HTERT RPE-1 (cell line): ENCODE measurements around the gene COX7A2.

Experiments used
- in situ Hi-C: fragments of 300-500 bp; cut with MboI; formaldehyde crosslinking; loops from 4 replicates; pipeline ENCODE4 v1.14.3; 2020; ENCODE audit warnings: low sequenced_read_pairs

Gene COX7A2

DNA sequence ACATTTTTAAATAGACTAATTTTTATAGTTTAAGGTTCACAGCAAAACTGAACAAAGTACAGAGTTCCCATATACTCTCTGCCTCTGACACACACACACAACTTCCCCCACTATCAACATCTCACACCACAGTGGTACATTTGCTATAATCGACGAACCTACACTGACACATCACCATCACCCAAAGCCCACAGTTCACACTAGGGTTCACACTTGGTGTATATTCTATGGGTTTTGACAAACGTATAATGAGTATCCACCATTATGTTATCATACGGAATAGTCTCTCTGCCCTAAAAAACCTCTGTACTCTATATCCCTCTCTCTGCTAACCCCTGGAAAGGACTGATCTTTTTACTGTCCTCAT, 25.4 kb upstream of the COX7A2 start:
- in situ Hi-C loops: no loop called here

DNA sequence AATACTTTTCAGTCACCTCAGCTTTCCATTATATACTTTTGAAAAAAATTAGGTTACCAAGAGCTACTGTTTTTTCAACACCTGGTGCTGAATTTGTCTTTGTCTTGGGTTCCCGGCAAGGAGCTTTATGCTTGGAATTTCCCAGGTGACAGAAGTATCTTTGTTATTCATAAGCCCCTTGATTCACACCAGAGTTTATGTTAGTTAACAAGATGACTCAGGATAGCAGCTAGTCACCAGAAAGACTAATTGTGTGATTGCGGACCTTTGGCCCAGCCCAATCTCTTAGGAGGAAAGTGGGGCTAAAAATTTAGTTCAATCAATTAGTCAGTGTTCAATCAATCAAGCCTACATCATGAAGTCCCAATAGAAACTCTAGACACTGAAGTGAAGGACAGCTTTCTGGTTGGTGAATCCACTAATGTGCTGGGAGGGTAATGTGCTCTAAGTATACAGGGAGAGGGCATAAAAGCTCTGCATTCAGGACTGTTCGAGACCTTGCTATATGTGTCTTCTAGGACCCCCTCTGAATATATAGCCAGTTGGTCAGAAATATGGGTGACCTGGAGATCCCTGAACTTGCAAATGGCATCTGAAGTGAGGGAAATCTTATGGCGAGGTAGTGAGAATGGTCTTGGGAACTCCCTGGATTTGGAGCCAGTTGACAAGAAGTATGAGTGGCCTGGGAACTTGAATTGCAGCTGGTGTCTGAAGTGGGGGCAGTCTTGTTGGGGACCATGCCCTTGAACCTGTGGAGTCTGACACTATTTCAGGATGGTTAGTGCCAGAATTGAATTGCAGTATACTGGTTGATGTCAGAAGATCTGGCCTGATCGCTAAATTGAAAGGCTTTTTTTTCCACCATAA, 24.8 kb upstream of the COX7A2 start:
- in situ Hi-C loops: no loop called here

DNA sequence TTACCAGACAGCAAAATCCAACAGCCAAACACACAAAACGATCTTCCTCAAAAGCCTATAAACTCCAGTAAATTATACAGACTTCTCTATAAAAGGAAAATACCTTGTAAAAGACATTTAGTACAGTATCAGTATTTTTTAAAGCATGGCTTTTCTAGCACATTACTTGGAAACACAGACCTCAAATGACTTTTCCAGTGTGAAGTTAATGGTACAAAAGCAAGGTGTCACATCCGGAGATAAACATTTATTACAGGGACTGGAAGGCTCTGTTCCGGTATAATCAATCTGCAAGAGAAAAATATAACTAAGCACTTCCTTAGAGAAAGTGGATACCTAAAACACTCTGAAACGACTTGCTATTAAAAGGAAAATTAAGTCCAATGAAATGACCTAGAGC, 23.9 kb upstream of the COX7A2 start:
- in situ Hi-C loops: no loop called here

DNA sequence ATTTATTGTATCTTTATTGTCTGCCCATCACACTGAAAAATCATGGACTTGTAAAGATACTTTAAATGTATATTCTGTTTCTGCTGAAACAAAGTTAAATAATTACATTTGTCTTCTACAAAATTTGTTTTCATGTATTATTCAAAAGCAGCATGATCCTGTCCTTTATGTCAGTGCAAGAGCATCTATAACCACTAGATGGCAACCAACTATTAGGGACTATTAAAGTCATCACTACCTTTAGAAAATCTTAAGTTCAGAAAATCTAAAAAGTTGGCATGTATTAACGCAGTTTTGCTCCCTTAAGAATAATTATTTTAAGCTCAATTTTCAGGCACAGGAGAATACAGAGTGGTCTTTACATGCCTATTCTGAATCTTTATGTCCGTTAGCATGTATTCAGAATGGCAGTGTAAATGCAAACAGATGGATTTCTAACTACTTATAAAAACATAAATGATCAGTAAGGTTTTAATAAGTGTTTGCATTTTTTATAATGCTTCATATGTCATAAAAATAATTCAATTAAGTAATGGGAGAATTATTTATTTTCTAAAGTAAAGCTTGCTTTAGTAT, 23.2 kb upstream of the COX7A2 start:
- in situ Hi-C loops: no loop called here

DNA sequence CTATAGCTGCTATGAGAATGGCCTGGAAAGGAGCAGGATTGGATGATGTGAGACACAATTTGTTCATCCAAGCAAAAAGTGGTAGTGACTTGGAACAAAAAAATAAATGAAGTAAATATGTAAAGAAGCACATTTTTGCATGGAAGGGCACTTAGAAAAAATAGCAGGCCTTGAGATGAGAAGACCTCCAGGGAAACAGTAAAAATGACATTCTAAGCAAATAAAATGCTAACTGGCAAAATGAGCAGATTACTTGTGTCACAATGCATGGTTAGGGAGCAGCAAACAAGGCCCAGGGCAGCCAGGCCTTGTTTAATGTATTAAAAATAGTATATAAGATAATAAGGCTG, 19.8 kb upstream of the COX7A2 start:
- in situ Hi-C loops: no loop called here

DNA sequence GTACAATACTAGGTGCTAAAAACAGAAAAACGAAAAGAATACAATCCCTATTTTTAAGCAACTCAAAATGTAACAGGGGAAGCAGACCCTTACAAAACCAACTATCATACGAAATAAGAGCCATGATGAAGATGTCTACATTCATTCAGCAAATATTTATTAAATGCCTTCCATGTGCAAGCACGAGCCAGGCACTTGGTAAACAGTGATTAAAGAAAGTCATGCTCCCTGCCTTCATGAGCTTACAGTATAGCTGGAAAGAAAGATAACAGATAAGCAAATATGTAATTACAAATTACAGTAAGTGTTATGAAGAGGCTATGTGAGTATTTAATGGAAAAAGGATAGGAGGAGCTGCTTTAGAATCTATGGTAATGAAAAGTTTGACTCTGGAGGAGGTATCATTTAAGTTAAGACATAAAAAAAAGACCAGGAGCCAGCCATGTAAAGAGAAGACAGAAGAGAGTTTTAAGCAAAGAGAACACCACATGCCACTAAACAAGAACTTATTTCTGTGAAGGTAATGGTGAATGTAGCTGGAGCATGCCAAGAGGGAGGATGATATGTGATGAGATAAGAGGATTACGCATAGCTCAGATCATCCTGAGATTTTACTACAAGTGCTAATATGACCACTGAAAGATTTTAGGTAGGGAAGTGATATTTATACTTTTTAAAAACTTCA, 19.3 kb upstream of the COX7A2 start:
- in situ Hi-C loops: no loop called here

DNA sequence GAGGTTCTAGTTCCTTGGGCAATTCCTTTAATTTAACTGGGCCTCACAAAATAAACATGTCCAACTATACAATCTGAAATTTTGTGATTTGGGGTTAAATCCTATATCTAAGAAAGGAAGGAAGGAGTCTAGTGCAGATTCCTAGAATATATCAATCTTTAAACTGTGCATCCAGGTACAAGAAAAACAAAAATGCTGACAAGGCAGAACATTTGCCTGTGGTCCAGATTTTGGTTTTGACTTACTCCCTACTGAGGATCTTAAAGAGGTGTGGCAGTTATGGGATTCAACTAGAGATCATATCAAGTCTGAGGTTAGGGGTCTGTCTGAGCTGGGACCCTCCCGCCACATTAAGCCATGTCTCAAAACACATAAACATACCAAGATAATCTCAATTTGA, 17.7 kb upstream of the COX7A2 start:
- in situ Hi-C loops: no loop called here

DNA sequence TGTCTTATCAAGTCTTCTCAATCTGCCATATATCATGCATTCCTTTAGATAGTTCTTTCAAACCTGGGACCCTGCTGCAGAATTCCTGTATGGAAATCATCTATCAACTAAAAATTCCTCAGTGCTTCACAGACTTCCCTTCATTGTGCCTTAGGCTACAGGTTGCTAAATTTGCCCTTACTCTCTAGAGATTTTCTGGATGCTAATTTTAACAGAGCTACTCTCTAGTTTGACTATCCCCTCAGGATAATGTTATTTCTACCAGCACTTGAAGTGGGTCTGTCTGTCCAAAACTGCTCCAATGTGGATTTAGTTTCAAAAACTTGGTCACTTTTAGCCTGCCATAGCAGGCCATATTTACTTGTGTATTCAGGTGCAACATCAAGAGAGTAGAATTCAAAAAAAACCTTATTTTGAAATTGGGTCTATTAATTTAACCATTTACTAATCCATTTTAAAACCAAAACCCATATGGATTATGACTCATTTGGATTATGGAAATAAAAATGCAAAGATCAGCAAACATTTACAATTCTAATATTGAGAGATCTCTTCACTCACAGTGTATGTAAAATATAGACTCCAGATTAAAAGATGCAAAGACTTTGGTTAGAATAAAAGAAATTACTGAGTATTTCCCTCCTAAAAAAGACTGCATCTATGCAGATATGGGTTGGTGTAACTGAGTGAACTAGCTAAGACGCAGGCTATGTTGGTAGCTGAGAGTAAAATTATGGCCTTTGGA, 13.9 kb upstream of the COX7A2 start:
- in situ Hi-C loops: no loop called here

DNA sequence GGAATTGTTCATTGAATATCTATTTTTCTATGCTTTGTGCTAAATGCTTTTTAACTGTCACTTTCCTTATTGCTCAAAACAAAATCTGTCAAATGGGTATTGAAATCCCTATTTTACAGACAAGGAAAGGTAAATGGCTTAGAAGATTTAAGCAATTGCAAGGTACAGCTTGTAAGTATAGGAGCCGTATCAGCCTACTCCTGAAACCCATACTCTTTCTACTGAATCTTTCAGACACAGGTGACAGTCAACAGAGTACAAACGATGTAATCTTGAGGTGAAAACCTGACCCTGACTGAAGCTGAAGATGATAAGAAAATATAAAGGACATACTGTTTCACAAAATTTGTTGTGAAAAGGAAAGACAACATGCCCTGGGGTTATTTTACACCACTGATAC, 7.0 kb upstream of the COX7A2 start:
- in situ Hi-C loops: no loop called here

DNA sequence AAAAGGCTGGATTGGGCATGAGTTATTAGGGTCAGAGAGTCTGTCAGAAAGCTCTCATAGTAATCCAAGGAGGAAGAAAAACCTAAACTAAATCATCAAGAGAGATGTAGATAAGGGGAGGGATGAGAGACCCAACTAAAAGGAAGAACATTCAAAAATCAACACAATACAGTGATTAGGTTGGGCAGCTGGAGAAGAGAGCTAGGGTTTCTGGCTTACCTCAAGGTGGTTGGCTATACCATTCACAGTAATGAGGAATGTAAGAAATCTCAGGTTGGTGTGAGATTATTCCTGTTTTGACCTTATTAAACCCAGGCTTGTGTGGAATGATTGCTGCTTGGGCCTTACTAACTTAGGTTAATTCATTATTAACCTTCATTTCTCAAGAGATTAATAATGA, 6.2 kb upstream of the COX7A2 start:
- in situ Hi-C loops: no loop called here

DNA sequence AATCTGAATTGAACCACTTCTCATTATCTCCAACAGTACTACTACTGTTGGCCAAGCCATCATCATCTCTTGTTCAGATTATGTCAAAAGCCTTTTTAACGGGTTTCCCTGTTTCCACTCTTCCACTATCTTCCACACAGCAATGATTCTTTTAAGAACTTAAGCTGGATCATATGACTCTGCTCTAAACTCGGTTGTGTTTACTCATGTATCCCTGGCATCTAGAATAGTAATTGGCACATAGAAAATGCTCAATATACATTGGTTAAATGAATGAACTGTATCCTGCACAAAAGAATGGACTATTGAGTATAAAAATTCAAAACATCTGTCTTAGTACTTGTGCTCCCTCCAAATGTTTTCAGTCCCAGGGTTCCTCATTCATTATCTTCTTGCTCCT, 2.8 kb upstream of the COX7A2 start:
- in situ Hi-C loops: no loop called here

DNA sequence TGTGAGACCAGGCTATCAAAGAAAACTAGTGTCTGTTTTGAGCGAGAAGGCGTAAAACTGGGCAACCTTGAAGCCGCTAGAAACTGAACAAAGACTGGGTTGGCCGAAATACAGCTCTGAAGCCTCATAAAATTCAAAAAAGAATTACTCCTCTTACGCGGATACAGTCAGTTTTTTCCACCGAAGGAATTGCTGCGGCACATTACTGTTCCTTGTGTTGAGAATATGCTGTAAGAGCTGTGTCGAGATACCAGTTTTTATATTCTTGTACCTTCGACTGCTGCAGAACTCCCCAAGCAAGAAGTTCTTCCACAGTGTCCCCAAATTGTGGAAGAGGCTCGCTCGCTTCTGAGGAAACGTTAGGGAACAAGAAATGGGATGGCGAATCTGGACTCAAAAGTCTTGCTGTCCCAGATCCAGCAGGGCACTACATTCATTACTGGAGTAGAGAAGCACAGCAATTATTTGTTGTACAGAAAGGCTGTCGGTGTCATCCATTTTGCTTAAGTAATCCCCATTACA, 523 bp upstream of the COX7A2 start:
- in situ Hi-C loops: no loop called here

DNA sequence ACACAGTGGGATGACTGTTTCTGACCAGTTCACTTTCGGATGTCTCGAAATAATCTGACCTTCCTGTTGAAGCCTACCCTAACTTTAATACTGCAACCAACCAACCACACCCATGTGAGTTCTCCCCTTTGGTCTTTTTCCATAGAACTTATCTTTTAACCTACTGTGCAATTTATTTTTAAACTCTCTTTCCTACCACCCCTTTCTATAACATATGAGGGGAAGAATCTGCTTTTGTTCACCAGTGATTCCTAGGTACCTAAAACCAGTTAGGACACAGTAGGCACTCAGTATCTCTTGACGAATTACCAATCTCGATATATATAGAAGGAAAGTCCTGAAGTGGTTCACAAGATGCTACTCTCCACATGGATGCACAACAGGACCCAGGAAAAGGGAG, 7.0 kb downstream of the COX7A2 start:
- in situ Hi-C loops: no loop called here

DNA sequence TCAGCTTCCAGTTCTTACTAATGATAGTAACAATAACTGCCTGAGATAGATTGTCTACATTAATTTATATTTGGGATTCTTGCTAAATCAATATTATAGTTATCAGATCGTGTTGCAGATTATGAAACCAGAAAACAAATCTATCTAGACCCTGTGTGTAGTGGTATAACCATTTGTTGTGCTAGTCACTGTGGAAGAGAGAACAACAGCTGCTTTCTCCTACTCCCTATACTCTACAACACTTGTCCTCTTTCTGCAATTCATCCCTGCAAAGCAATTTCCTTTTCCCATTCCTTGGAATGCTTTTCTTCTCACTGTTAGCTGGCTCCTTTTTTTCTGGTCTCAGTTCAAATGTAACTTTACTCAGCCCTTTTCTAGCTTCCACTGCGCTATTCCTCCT, 8.3 kb downstream of the COX7A2 start:
- in situ Hi-C loops: no loop called here

DNA sequence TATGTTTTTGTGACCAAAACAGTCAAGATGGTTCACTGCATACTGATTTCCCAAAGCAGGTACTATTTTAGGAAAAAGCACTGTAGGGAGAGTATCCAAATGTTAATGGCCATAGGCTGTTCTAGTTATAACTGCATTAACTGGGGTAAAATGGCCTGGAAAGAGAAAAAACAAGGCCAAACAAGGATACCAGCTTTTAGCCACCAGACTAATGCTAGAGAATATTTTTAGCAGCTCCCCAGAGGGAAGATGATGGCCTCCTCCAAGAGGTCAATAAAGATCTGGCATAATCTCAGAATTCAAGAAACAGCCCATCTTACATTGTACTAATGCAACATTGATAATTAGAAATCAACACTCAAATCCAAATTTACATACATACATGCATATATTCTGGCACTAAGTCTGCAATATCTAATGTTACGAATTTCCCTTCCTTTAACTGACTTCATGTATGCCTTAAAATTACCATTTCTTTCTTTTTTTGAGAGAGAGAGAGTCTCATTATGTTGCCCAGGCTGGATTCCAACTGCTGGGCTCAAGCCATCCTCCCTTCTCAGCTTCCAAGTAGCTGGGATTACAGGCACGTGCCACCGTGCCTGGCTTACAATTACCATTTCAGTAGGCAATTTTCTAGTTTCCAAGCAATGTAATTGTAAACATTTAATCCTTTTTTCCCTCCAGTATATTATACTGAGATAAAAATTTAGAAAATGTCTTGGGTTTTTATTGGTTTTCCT, 9.3 kb downstream of the COX7A2 start:
- in situ Hi-C loops: no loop called here

DNA sequence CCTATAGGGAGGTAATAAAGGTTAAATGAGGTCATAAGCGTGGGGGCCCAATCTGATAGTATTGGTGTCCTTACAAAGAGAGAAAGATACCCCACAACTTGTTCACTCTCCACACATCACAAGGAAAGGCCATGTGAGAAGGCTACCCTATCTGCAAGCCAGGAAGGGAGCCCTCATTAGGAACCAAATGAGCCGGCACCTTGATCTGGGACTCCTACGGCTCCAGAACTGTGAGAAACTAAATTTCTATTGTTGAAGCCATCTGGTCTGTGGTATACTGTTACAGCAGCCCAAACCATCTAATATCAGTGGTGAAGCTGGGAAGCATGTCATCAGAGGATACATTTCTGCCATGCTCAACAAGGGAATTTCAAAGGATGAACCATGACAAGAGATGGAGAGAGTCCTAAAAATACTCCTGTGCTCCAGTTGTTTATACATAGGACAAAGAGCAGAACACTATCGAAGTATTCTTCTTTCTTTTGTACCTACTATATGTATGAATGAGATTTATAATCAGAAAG, 10.4 kb downstream of the COX7A2 start:
- in situ Hi-C loops: no loop called here

DNA sequence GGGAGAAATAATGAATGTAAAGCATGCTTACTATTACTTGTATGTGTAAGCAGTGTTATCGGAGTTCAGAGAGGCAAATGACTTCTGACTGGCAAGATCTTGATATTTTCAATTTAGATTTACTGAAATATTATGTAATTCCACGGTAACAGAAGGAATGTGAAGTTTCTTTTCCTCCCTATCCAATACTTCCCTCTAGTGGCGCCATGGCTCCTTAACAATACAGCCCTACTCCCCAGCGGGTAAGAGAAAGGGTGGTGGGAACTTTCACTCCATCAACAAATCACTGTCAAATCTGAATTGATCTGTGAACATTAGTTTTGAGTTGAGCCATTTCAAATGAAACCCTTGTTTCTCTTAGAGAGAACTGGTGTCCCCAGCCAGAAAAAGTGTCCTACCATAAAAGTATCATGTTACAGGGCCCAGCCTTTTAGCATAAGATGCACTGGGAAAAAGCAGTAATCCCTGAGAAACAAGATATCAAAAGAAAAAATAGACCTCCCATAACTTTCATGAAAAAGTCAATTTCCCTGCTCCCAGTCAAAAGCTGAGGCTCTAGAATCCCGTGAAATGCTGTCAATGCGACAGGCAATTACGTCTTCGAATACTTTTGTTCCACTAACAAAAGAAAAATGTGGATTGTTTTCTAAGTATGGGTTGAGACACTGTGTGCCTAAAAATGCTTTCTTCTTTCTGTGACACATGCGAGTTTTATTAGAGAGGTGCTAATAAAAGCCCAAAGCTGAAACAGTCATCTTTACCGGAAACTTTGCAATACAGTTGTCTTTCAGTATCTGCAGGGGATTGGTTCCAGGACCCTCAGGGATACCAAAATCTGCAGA, 12.9 kb downstream of the COX7A2 start:
- in situ Hi-C loops: no loop called here

DNA sequence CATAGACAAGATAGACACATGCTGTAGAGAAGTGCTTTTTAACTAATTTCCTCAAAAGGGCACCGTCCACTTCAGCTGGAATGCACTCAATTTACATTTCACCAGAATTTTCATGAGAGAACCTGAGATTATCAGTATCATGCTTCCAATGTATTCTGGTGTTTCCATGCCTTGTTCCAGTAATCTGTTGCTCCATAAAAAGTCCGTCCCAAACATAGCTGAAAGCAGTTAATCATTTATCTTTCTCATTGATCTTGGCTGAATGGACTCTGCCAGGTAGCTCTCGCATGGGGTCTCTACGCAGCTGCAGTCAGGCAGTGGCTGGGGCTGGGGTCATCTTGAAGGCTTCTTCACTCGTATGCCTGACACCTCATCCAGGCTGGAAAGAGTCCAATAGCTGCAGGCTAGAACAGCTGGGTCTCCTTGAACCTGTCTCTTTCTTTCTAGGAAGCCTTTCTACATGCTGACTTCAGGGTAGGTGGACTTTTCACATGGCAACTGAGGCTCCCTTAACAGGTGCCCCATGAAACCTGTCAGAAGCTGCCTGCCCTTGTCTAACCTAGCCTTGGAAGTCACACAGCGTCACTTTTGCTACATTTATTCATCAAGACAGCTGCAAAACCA, 19.2 kb downstream of the COX7A2 start:
- in situ Hi-C loops: no loop called here

DNA sequence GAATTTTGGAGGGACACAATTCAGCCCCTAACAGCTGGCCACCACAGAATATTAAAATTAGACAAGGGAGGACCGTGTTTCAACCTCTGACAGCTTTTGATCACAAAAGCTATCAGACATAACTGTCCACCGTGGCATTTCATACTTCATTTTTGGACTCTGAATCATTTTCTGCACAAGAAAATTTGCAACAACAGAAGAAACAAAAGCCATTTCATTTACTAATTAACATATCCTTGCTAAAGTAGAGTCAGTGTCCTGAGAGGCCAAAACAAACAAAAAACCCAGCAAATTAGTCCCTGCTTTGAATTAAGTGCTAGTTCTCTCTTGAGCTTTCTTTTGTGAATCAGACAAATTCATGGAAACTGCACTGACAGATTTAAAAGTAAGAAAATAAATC, 20.2 kb downstream of the COX7A2 start:
- in situ Hi-C loops: no loop called here
